ENCODE data around the gene CFAP126. TPM values are rescaled to one million over a fixed set of nuclear protein-coding genes. Genes with fewer than 3 reads are reported as not detected.

CFAP126 gene
- total RNA-seq, 1 donor from 2014 or later = not detected

DNA sequence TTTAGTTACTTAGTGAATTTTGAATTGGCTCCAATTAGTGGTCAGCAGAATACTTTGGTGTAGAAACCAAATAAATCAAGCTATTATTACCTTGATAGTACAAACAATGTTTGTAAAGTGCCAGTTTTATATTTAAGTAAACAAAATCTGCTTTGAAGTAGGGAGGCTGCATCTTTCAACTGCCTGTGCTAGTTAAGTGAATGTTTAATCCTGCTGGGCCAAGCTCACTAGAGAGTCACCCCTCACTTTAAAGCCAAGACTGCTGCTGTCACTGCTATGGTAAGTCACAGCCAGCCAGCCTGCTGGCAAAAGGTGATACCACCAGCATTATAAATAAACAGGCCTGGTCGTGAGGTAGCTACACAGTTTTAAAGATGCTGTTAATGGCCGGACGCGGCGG lies 10.3 kb upstream of the CFAP126 start:
- Histone ChIP-seq H3K4me1 (no peaks in the 10 kb centered on the region), H2AFZ (replicated peaks) (no peak overlapping the region), H3K27me3 (no peaks in the 10 kb centered on the region), H3K4me2 (no peak overlapping the region), H3K79me2 (ENCODE audit: low read depth) (no peaks in the 10 kb centered on the region), H3K36me3 (no peaks in the 10 kb centered on the region), H4K20me1 (ENCODE audit: low read depth) (no peaks in the 10 kb centered on the region), H3K9ac (no peak overlapping the region), H3K27ac (no peak overlapping the region), H3K4me3 (no peak overlapping the region), H3F3A (ENCODE audit: low read depth) (no peaks in the 10 kb centered on the region), H3K9me3 (ENCODE audit: low read depth) (no peaks in the 10 kb centered on the region)
- Mint-ChIP-seq H3K36me3 (no peaks in the 10 kb centered on the region), H3K9me3 (no peaks in the 10 kb centered on the region), H3K4me1 (no peaks in the 10 kb centered on the region), H3K27ac (no peak overlapping the region), H3K27me3 (ENCODE audit: insufficient read depth, low read depth) (peaks cover 3% of the 10 kb centered on the region), H3K4me3 (no peak overlapping the region)
- DNase-seq (ENCODE audit: low spot score) = no peak
- TF ChIP-seq, protein P1, sequence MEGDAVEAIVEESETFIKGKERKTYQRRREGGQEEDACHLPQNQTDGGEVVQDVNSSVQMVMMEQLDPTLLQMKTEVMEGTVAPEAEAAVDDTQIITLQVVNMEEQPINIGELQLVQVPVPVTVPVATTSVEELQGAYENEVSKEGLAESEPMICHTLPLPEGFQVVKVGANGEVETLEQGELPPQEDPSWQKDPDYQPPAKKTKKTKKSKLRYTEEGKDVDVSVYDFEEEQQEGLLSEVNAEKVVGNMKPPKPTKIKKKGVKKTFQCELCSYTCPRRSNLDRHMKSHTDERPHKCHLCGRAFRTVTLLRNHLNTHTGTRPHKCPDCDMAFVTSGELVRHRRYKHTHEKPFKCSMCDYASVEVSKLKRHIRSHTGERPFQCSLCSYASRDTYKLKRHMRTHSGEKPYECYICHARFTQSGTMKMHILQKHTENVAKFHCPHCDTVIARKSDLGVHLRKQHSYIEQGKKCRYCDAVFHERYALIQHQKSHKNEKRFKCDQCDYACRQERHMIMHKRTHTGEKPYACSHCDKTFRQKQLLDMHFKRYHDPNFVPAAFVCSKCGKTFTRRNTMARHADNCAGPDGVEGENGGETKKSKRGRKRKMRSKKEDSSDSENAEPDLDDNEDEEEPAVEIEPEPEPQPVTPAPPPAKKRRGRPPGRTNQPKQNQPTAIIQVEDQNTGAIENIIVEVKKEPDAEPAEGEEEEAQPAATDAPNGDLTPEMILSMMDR (IDR thresholded peaks at IDR 0.05) = no peak
- TF ChIP-seq EZH2 (IDR thresholded peaks at IDR 0.05) = no peak
- TF ChIP-seq EZH2phosphoT487 (IDR thresholded peaks at IDR 0.05) = no peak

DNA sequence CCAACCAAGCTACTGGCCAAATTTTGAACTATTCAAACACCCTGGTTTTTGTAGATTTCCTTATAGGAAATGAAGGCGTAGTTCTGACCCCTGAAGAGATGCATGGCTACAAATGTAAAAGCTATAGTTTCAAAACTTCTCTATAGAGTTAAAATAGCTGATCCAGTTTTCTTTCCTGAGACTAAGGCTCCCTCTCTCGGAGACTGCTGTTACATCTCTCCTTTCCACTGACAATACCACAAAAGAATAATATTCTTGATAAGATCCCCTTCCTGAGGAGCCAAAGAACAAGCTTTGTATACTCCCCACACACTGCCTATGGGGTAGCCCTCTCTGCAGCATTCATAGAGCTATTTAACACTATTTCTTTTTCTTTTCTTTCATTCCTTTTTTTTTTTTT lies 6.7 kb upstream of the CFAP126 start:
- no peak overlapping the region for H3K4me2 ChIP-seq
- H3K4me3 ChIP-seq = no peak overlapping the region
- Mint-ChIP-seq H3K27ac (no peak overlapping the region), H3K4me1 (no peaks in the 10 kb centered on the region), H3K27me3 (ENCODE audit: insufficient read depth, low read depth) (peaks cover 5% of the 10 kb centered on the region), H3K9me3 (no peaks in the 10 kb centered on the region), H3K4me3 (no peak overlapping the region), H3K36me3 (no peaks in the 10 kb centered on the region)
- DNase-seq (ENCODE audit: low spot score) = no peak
- no peaks in the 10 kb centered on the region for H3K9me3 ChIP-seq (ENCODE audit: low read depth)
- no peaks in the 10 kb centered on the region for H3K79me2 ChIP-seq (ENCODE audit: low read depth)
- TF ChIP-seq, protein P1 (IDR thresholded peaks at IDR 0.05) = peak; percentile 33
- TF ChIP-seq EZH2phosphoT487 (IDR thresholded peaks at IDR 0.05) (no peak), EZH2 (IDR thresholded peaks at IDR 0.05) (no peak)
- H4K20me1 ChIP-seq (ENCODE audit: low read depth) = no peaks in the 10 kb centered on the region
- H2AFZ ChIP-seq (replicated peaks) = no peak overlapping the region
- no peak overlapping the region for H3K27ac ChIP-seq
- H3K4me1 ChIP-seq = no peaks in the 10 kb centered on the region
- H3K27me3 ChIP-seq = no peaks in the 10 kb centered on the region
- H3K9ac ChIP-seq = no peak overlapping the region
- H3K36me3 ChIP-seq = no peaks in the 10 kb centered on the region
- H3F3A ChIP-seq (ENCODE audit: low read depth) = no peaks in the 10 kb centered on the region

DNA sequence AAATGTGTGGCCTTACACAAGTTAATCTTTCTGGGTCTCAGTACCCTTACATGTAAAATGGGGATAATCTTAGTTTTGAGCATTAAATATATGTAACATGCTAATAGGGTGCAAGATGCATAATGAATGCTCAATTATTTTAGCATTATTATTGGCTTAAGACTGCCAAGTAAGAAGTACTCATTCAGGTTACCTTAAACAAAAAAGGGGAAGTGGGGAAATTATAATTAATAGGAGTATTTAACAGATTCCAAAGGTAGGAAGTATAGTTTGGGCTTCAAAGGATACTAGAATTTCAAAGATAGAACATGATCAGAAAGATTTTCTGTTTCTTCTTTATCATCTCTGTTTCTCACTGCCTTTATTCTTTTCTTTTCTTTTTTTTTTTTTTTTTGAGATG lies 5.8 kb upstream of the CFAP126 start:
- no peak overlapping the region for H3K4me3 Mint-ChIP-seq
- H2AFZ ChIP-seq (replicated peaks) = no peak overlapping the region
- H3K9me3 ChIP-seq (ENCODE audit: low read depth) = no peaks in the 10 kb centered on the region
- TF ChIP-seq, protein P1 (IDR thresholded peaks at IDR 0.05) = no peak
- TF ChIP-seq EZH2 (IDR thresholded peaks at IDR 0.05) (no peak), EZH2phosphoT487 (IDR thresholded peaks at IDR 0.05) (no peak)
- H3K27ac ChIP-seq = no peak overlapping the region
- H3K4me1 ChIP-seq = no peaks in the 10 kb centered on the region
- H3K36me3 ChIP-seq = no peaks in the 10 kb centered on the region
- H3K9me3 Mint-ChIP-seq = no peaks in the 10 kb centered on the region
- no peak overlapping the region for H3K4me3 ChIP-seq
- no peaks in the 10 kb centered on the region for H3K36me3 Mint-ChIP-seq
- H3K27me3 Mint-ChIP-seq (ENCODE audit: insufficient read depth, low read depth) = peaks cover 5% of the 10 kb centered on the region
- H3K79me2 ChIP-seq (ENCODE audit: low read depth) = no peaks in the 10 kb centered on the region
- no peaks in the 10 kb centered on the region for H3F3A ChIP-seq (ENCODE audit: low read depth)
- no peaks in the 10 kb centered on the region for H3K4me1 Mint-ChIP-seq
- no peak overlapping the region for H3K4me2 ChIP-seq
- H4K20me1 ChIP-seq (ENCODE audit: low read depth) = no peaks in the 10 kb centered on the region
- no peak for DNase-seq (ENCODE audit: low spot score)
- no peak overlapping the region for H3K27ac Mint-ChIP-seq
- H3K9ac ChIP-seq = no peak overlapping the region
- no peaks in the 10 kb centered on the region for H3K27me3 ChIP-seq

Measured in neural progenitor cell (in vitro differentiated cells).